Kidney (tissue), 14 donors: ENCODE results near the gene RNF214. TPM values are rescaled to one million over a fixed set of nuclear protein-coding genes. Genes with fewer than 3 reads are reported as not detected.

Source experiments
- DNase-seq, 5 donors: peaks; one replicate each; pipeline ENCODE4 v3.0.0-alpha.2; 2013 to 2020
- FAIRE-seq: peaks from 2 replicates; lab custom pipeline; 2012; peaks lifted over from hg19 to GRCh38; lab: Jason Lieb, UNC
- H3K27ac ChIP-seq, 2 donors: one replicate each; pipeline ENCODE4 v1.7.0; 2013; ENCODE audit warnings: low read depth in 2 of 2, low read length in 2 of 2, inconsistent platforms in 1 of 2
- H3K27me3 ChIP-seq: one replicate; pipeline ENCODE4 v1.7.1; 2013; ENCODE audit warnings: low read length, inconsistent platforms; ENCODE audit not compliant: control insufficient read depth, insufficient read depth
- H3K36me3 ChIP-seq, 3 donors: one replicate each; pipeline versions ENCODE4 v1.7.0 to v1.7.1; 2013; ENCODE audit warnings: low read length in 3 of 3, control low read depth in 1 of 3, inconsistent platforms in 1 of 3; ENCODE audit not compliant: insufficient read depth in 3 of 3, control insufficient read depth in 2 of 3
- H3K4me1 ChIP-seq, 3 donors: one replicate each; pipeline versions ENCODE4 v1.7.0 to v1.7.1; 2013; ENCODE audit warnings: low read length in 3 of 3, inconsistent platforms in 1 of 3, low read depth in 1 of 3; ENCODE audit not compliant: control insufficient read depth in 2 of 3, insufficient read depth in 2 of 3
- H3K4me3 ChIP-seq, 3 donors: one replicate each; pipeline versions ENCODE4 v1.7.0 to v1.8.1; 2013; ENCODE audit warnings: low read length in 3 of 3, control low read depth in 1 of 3, inconsistent platforms in 1 of 3
- H3K9ac ChIP-seq, 3 donors: one replicate each; pipeline versions ENCODE4 v1.7.0 to v1.7.1; 2013; ENCODE audit warnings: low read length in 3 of 3, control low read depth in 1 of 3, inconsistent platforms in 1 of 3
- H3K9me3 ChIP-seq, 3 donors: one replicate each; pipeline versions ENCODE4 v1.7.0 to v1.7.1; 2013; ENCODE audit warnings: low read length in 3 of 3, control low read depth in 1 of 3, inconsistent platforms in 1 of 3; ENCODE audit not compliant: control insufficient read depth in 2 of 3, insufficient read depth in 1 of 3
- CTCF ChIP-seq: IDR thresholded peaks from 3 replicates; pipeline ENCODE4 v1.5.1; 2012; ENCODE audit warnings: mild to moderate bottlenecking, moderate library complexity, borderline replicate concordance; ENCODE audit not compliant: insufficient read depth; ENCODE audit errors: extremely low read depth
- intact Hi-C: fragments of 100-400 bp; cut with DNase I; formaldehyde crosslinking; loops from one replicate; pipeline ENCODE4 v1.11.1; 2022
- polyA plus RNA-seq: library from polyadenylated mRNA; stranded (reverse); fragments of 350-450 nt; fragmentation: Illumina TruSeq; extraction: RNeasy Lipid Tissue Mini Kit (QIAGEN cat#74804); gene quantifications from one replicate; pipeline ENCODE4 v1.2.3, GENCODE V29; 2014; ENCODE audit warnings: low read depth, low replicate concordance; ENCODE audit not compliant: insufficient read depth
- total RNA-seq: library from RNA; stranded (reverse); fragmentation: NEBNext Ultra II Directional; extraction: Animal tissue kit (Norgen Biotek cat#: 25700); gene quantifications from one replicate; pipeline ENCODE4 v1.2.1, GENCODE V29; 2021
- donor health status: control.
- donor health status: control.
- donor health status: control.
- donor health status: control.
- donor health status: control.
- donor health status: DM: yes; HTN: yes; CAD: no.
- donor health status: Normal renal cell carcinoma (clear cell type).

Gene RNF214
- total and polyA plus RNA-seq, 2 donors from 2014 or later: 8.5 to 24.7 TPM

GRCh38 chr11:117299351-117300282 is 67.1 kb downstream of the RNF214 start:
- no peak for FAIRE-seq

GRCh38 chr11:117300283-117300663 is 67.8 kb downstream of the RNF214 start:
- Histone ChIP-seq H3K9me3 (no peaks in the 10 kb centered on the region), H3K4me3 (peak overlapping the region in 1 of 3 donors; percentile 29), H3K27ac (peak overlapping the region; percentile 41 to 51), H3K36me3 (peaks cover 0 to 4% (median 0%) of the 10 kb centered on the region in 3 donors), H3K4me1 (peaks cover 0 to 19% (median 12%) of the 10 kb centered on the region in 3 donors), H3K27me3 (no peaks in the 10 kb centered on the region), H3K9ac (peak overlapping the region in 1 of 3 donors; percentile 65)
- intact Hi-C loops: no loop called here
- DNase-seq (peak; percentile 87 to 95 (median 89)), FAIRE-seq (no peak)
- no peak for TF ChIP-seq CTCF

More at GRCh38 chr11:117299351-117300282, 67.1 kb downstream of the RNF214 start:
- H3K4me3 ChIP-seq: peak overlapping the region in 1 of 3 donors; percentile 29
- no peaks in the 10 kb centered on the region for H3K9me3 ChIP-seq
- intact Hi-C loops: no loop called here
- DNase-seq: peak in 4 of 5 donors; percentile 55 to 73 (median 64)
- H3K4me1 ChIP-seq: peaks cover 0 to 19% (median 12%) of the 10 kb centered on the region in 3 donors
- TF ChIP-seq CTCF: no peak
- H3K27ac ChIP-seq: peak overlapping the region; percentile 41 to 51
- H3K9ac ChIP-seq: peak overlapping the region in 2 of 3 donors; percentile 41 to 65
- H3K36me3 ChIP-seq: peaks cover 0 to 8% (median 3%) of the 10 kb centered on the region in 3 donors
- H3K27me3 ChIP-seq: no peaks in the 10 kb centered on the region

- Histone ChIP-seq H3K27me3 (no peaks in the 10 kb centered on the region), H3K9ac (peak overlapping the region in 1 of 3 donors; percentile 65), H3K9me3 (no peaks in the 10 kb centered on the region), H3K27ac (no peak overlapping the region), H3K4me1 (peaks cover 0 to 19% (median 12%) of the 10 kb centered on the region in 3 donors), H3K36me3 (peaks cover 0 to 4% (median 0%) of the 10 kb centered on the region in 3 donors), H3K4me3 (peak overlapping the region in 1 of 3 donors; percentile 29)
- DNase-seq: peak in 4 of 5 donors; percentile 71 to 92 (median 83)
- FAIRE-seq: no peak
- TF ChIP-seq CTCF: no peak
- intact Hi-C loops: no loop called here
These were observed 68.3 kb downstream of the RNF214 start for GRCh38 chr11:117300773-117301172.
